ENCODE measurements around the gene NINL.
A peak's percentile ranks its signal among the peaks of the same experiment; 100 is the strongest.
"Not testable (repeated sequence)": the region's sequence is repeated elsewhere in the genome, so short reads cannot be mapped to it uniquely, and the experiment has no call there.

The NINL gene

DNA sequence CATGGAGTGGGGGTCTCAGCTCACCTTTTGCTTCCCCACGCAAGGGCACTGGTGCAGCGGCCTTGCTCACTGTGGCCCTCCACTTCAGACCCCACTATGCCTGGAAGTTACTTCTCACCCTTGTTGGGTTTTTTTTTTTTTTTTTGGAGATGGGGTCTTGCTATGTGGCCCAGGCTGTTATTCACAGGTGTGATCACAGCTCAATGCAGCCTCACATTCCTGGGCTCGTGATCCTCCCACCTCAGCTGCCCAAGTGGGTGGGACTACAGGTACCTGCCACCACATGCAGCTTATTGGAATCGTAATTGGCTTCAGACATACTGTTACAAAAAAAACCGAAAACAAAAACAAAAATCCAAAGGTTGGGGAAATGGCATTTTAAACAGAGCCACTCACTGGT, 32.4 kb downstream of the NINL start:
- H3K9me3 ChIP-seq (ENCODE audit: severe bottlenecking), result no peaks in the 10 kb centered on the region
- no peak overlapping the region for H3K27ac ChIP-seq (ENCODE audit: poor library complexity, severe bottlenecking)

GRCh38 chr20:25551413-25552215, 33.7 kb downstream of the NINL start:
- H3K4me3 ChIP-seq (ENCODE audit: severe bottlenecking), result no peak overlapping the region
- no peaks in the 10 kb centered on the region for H3K36me3 ChIP-seq (ENCODE audit: low read depth)
- no peak for DNase-seq (ENCODE audit: low spot score)
- TF ChIP-seq, protein P1, sequence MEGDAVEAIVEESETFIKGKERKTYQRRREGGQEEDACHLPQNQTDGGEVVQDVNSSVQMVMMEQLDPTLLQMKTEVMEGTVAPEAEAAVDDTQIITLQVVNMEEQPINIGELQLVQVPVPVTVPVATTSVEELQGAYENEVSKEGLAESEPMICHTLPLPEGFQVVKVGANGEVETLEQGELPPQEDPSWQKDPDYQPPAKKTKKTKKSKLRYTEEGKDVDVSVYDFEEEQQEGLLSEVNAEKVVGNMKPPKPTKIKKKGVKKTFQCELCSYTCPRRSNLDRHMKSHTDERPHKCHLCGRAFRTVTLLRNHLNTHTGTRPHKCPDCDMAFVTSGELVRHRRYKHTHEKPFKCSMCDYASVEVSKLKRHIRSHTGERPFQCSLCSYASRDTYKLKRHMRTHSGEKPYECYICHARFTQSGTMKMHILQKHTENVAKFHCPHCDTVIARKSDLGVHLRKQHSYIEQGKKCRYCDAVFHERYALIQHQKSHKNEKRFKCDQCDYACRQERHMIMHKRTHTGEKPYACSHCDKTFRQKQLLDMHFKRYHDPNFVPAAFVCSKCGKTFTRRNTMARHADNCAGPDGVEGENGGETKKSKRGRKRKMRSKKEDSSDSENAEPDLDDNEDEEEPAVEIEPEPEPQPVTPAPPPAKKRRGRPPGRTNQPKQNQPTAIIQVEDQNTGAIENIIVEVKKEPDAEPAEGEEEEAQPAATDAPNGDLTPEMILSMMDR (IDR thresholded peaks at IDR 0.05; ENCODE audit: poor library complexity, severe bottlenecking), result no peak
- H3K27me3 ChIP-seq (ENCODE audit: insufficient read depth, poor library complexity, severe bottlenecking), result no peaks in the 10 kb centered on the region
- no peak overlapping the region for H3K27ac ChIP-seq (ENCODE audit: poor library complexity, severe bottlenecking)
- no peaks in the 10 kb centered on the region for H3K9me3 ChIP-seq (ENCODE audit: severe bottlenecking)
- ATAC-seq (ENCODE audit: low read depth), result no peak
- H3K4me1 ChIP-seq (ENCODE audit: insufficient read depth, poor library complexity, severe bottlenecking), result peaks cover 7% of the 10 kb centered on the region

More for the DNA sequence above, 32.4 kb downstream of the NINL start:
- TF ChIP-seq, protein P1 (IDR thresholded peaks at IDR 0.05; ENCODE audit: poor library complexity, severe bottlenecking), result no peak
- ATAC-seq (ENCODE audit: low read depth), result no peak
- DNase-seq (ENCODE audit: low spot score), result no peak
- Histone ChIP-seq H3K36me3 (ENCODE audit: low read depth) (no peaks in the 10 kb centered on the region), H3K4me3 (ENCODE audit: severe bottlenecking) (no peak overlapping the region), H3K27me3 (ENCODE audit: insufficient read depth, poor library complexity, severe bottlenecking) (no peaks in the 10 kb centered on the region), H3K4me1 (ENCODE audit: insufficient read depth, poor library complexity, severe bottlenecking) (peaks cover 7% of the 10 kb centered on the region)

DNA sequence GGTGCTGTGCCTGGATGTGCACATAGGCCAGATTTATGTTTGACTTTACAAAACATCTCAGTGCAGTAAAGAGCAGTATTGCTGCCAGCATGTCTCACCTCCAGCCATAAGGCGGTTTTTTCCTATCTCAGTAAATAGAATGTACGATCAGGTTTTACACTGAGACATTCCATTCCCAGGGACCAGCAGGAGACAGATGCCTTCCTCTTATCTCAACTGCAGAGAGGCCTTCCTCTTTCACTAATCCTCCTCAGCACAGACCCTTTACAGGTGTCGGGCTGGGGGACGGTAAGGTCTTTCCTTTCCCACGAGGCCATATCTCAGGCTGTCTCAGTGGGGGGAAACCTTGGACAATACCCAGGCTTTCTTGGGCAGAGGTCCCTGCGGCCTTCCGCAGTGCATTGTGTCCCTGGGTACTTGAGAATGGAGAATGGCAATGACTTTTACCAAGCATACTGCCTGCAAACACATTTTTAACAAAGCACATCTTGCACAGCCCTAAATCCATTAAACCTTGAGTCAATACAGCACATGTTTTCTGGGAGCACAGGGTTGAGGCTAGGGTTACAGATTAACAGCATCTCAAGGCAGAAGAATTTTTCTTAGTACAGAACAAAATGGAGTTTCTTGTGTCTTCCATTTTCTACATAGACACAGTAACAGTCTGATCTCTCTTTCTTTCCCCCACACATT, 34.5 kb downstream of the NINL start:
- not testable (repeated sequence) for H3K27ac ChIP-seq (ENCODE audit: poor library complexity, severe bottlenecking); H3K4me3 ChIP-seq (ENCODE audit: severe bottlenecking); DNase-seq (ENCODE audit: low spot score); H3K36me3 ChIP-seq (ENCODE audit: low read depth); H3K9me3 ChIP-seq (ENCODE audit: severe bottlenecking); H3K27me3 ChIP-seq (ENCODE audit: insufficient read depth, poor library complexity, severe bottlenecking); H3K4me1 ChIP-seq (ENCODE audit: insufficient read depth, poor library complexity, severe bottlenecking); ATAC-seq (ENCODE audit: low read depth)

- Histone ChIP-seq H3K36me3 (ENCODE audit: low read depth) (no peaks in the 10 kb centered on the region), H3K27me3 (ENCODE audit: insufficient read depth, poor library complexity, severe bottlenecking) (no peaks in the 10 kb centered on the region), H3K27ac (ENCODE audit: poor library complexity, severe bottlenecking) (no peak overlapping the region), H3K4me3 (ENCODE audit: severe bottlenecking) (no peak overlapping the region), H3K4me1 (ENCODE audit: insufficient read depth, poor library complexity, severe bottlenecking) (peaks cover 7% of the 10 kb centered on the region), H3K9me3 (ENCODE audit: severe bottlenecking) (no peaks in the 10 kb centered on the region)
- ATAC-seq (ENCODE audit: low read depth) (0 out of 3 replicates have a peak, but pooled peaks have one; percentile 30), DNase-seq (ENCODE audit: low spot score) (no peak)
- TF ChIP-seq, protein P1 (IDR thresholded peaks at IDR 0.05; ENCODE audit: poor library complexity, severe bottlenecking), result no peak
These were observed 35.4 kb downstream of the NINL start for GRCh38 chr20:25549843-25550477.

DNA sequence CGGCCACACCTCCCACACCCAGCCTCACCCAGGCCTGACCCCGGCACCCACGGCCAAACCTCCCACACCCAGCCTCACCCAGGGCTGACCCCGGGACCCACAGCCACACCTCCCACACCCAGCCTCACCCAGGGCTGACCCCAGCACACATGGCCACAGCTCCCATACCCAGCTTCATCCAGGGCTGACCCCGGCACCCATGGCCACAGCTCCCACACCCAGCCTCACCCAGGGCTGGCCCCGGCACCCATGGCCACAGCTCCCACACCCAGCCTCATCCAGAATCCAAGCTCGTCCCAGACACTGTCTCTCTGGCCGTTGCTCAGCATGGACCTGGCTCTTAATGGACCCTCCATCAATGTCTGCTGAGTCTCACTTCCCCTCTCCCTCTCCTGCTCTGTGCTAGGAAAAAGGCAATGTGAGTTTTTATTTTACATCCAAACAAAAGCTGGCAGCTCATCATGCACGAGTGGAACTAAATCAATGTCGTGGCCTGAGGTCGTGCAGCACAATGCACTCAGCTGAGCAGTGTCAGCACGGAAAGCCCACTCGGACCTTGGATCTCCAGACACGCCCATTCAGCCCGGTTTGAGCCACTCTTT, 36.1 kb downstream of the NINL start:
- peaks cover 7% of the 10 kb centered on the region for H3K4me1 ChIP-seq (ENCODE audit: insufficient read depth, poor library complexity, severe bottlenecking)
- ATAC-seq (ENCODE audit: low read depth) (no peak), DNase-seq (ENCODE audit: low spot score) (no peak)
- TF ChIP-seq, protein P1 (IDR thresholded peaks at IDR 0.05; ENCODE audit: poor library complexity, severe bottlenecking), result no peak
- H3K36me3 ChIP-seq (ENCODE audit: low read depth), result no peaks in the 10 kb centered on the region
- no peaks in the 10 kb centered on the region for H3K9me3 ChIP-seq (ENCODE audit: severe bottlenecking)
- H3K27me3 ChIP-seq (ENCODE audit: insufficient read depth, poor library complexity, severe bottlenecking), result no peaks in the 10 kb centered on the region
- no peak overlapping the region for H3K27ac ChIP-seq (ENCODE audit: poor library complexity, severe bottlenecking)
- H3K4me3 ChIP-seq (ENCODE audit: severe bottlenecking), result no peak overlapping the region

Measured in RWPE2 (cell line).